ENCODE data around the gene MIDN. TPM values are rescaled to one million over a fixed set of nuclear protein-coding genes. Genes with fewer than 3 reads are reported as not detected.

Gene MIDN
- total and polyA plus RNA-seq, 2 donors (not counting 3 experiments of a cell fraction or from before 2014, with no cell fraction given): 20.0 to 85.9 TPM

GRCh38 chr19:1287354-1288225 is 39.2 kb downstream of the MIDN start:
- no peaks in the 10 kb centered on the region for H3K4me1 ChIP-seq (ENCODE audit: control insufficient read depth, extremely low read depth, insufficient read depth, low read length)
- H3K4me3 ChIP-seq (replicated peaks in 1 of 3; ENCODE audit: insufficient read depth in 1 of 3, low read depth in 1 of 3, low read length in 3 of 3): no peak overlapping the region
- TF ChIP-seq GATA2 (IDR thresholded peaks at IDR 0.05; ENCODE audit: insufficient read depth, insufficient read length, low read depth, low read length): no peak
- TF ChIP-seq JUN (IDR thresholded peaks at IDR 0.05; ENCODE audit: borderline replicate concordance, insufficient read depth, insufficient read length, low read depth): no peak
- TF ChIP-seq EZH2 (IDR thresholded peaks at IDR 0.05; ENCODE audit: borderline replicate concordance, low read depth, low read length, severe bottlenecking): no peak
- no peak for TF ChIP-seq POLR2AphosphoS5 (IDR thresholded peaks at IDR 0.05; ENCODE audit: insufficient read depth, low read depth, low read length)
- no peak for TF ChIP-seq FOS (IDR thresholded peaks at IDR 0.05; ENCODE audit: borderline replicate concordance, insufficient read depth, low read length)
- no peak for TF ChIP-seq POLR2A (IDR thresholded peaks at IDR 0.05; ENCODE audit: low read depth, low read length)
- no peak for TF ChIP-seq MYC (IDR thresholded peaks at IDR 0.05; ENCODE audit: low read depth, low read length)
- no peak for TF ChIP-seq MAX (IDR thresholded peaks at IDR 0.05; ENCODE audit: insufficient read depth, insufficient read length)
- H3K9me3 ChIP-seq (replicated peaks; ENCODE audit: control insufficient read depth, insufficient read depth, low read length): no peaks in the 10 kb centered on the region
- no peak for FAIRE-seq
- no peaks in the 10 kb centered on the region for H3K79me2 ChIP-seq (ENCODE audit: control insufficient read depth, insufficient read depth, low read length)
- BruUV-seq (replicated peaks): no TSS peak
- no peaks in the 10 kb centered on the region for H4K20me1 ChIP-seq (replicated peaks; ENCODE audit: control insufficient read depth, extremely low read depth, insufficient read depth, low read length)
- DNase-seq (ENCODE audit: low read depth, low spot score): no peak
- no peak overlapping the region for H3K4me2 ChIP-seq (ENCODE audit: insufficient read depth, low read length)
- ChIA-PET POLR2A (no interaction called here), CTCF (no interaction called here)
- dilution Hi-C loops (cut with MboI; ENCODE audit: extremely low pct_ligation_motif_present, low sequenced_read_pairs) (no loop called here), intact Hi-C loops (cut with micrococcal nuclease) (no loop called here)
- H2AFZ ChIP-seq (ENCODE audit: low read depth, low read length): no peak overlapping the region
- no peak overlapping the region for H3K9ac ChIP-seq (replicated peaks; ENCODE audit: extremely low read depth, insufficient read depth, low read length)
- peaks cover 8 to 20% of the 10 kb centered on the region in 2 experiments for H3K27me3 ChIP-seq (ENCODE audit: control insufficient read depth in 2 of 2, insufficient read depth in 2 of 2, low read length in 2 of 2)
- H3K9me1 ChIP-seq (replicated peaks; ENCODE audit: control insufficient read depth, extremely low read depth, insufficient read depth, low read length): no peaks in the 10 kb centered on the region
- H3K27ac ChIP-seq (ENCODE audit: insufficient read depth, low read depth, low read length): no peak overlapping the region
- no peaks in the 10 kb centered on the region for H3K36me3 ChIP-seq (ENCODE audit: control insufficient read depth in 2 of 2, extremely low read depth in 1 of 2, insufficient read depth in 2 of 2, low read length in 2 of 2)

All from endothelial cell of umbilical vein (primary cell).